Stromal cell of bone marrow (primary cell): ENCODE measurements around the gene CHAC1.

Experiments used
- DNase-seq: peaks from one replicate; pipeline ENCODE4 v3.0.0-alpha.2; 2012; ENCODE audit warnings: low read depth

The CHAC1 gene

DNA sequence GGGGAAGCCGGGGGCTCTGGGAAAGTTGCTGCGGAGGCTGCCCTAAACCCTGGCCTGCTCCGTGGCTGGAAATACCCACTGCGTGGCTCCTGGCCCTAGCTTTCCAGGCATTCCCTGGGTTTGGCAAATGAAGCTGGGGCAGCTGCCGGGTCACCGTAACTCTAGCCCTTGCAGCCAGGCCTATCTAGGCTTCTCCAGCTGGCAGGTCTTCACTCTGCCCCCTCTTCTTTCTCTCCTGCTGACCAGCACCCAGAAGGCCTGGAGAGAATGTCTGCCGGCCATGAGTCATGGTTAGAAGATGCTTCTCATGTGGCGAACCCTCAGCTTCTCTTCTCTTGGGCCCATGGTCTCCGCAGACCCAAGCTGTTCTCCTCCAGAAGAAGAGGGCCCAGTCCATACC lies 29.7 kb upstream of the CHAC1 start:
- no peak for DNase-seq

DNA sequence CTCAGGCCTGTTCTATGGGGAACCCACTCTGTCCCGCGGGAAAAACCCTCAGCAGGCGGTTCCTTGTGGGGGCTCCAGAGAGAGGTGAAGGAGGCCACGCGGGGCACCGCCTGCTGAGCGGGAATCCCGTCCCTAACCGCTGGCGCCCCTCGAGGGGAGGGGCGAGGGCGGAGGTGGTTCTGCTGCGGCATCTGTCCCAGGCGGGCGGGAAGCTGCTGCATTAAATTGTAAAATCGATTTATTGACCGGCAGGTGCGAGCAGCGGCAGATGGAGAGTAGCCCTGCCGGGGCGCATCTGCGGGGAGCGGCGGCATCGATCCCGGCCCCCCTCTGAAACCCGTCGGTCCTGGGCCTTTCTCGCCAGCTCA lies 27.8 kb upstream of the CHAC1 start:
- no peak for DNase-seq

DNA sequence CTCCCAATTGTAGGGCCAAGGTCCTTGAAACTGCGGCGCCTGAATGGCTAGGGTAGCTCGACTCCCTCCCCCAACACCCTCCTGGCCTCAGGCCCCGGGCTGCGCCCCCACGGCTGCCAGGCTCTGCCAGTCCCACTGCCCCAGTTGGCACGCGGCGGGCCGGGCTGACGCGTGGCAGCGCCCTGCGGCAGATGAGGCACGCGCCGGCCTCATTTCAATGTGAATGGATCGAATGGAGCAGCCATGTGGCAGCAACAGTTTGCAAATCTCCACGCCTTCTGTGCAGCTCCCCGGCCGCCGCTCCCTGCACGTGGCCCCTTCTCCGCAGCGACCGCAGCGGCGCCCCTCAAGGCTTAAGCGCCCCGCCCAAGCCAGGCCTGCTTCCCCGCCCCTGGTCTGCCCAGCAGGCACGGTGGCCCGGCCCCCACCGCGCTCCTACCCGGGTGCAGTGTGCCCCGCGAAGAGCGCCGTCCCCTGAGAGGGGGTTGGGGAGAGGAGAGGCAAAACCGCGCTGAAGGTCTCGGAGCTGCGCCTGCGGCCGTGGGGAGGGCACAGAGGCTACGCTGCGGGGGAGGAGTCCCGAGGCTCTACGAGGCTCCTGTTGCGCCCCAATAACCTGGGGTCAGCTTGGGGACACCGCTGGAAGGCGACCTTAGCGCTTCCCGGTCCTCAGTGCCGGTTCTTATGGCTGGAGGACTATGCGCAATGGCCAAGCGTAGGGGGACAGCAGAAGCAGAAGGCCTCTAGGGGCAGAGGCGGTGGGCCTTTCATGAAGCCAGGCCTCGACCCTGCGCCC lies 27.2 kb upstream of the CHAC1 start:
- DNase-seq, result no peak

DNA sequence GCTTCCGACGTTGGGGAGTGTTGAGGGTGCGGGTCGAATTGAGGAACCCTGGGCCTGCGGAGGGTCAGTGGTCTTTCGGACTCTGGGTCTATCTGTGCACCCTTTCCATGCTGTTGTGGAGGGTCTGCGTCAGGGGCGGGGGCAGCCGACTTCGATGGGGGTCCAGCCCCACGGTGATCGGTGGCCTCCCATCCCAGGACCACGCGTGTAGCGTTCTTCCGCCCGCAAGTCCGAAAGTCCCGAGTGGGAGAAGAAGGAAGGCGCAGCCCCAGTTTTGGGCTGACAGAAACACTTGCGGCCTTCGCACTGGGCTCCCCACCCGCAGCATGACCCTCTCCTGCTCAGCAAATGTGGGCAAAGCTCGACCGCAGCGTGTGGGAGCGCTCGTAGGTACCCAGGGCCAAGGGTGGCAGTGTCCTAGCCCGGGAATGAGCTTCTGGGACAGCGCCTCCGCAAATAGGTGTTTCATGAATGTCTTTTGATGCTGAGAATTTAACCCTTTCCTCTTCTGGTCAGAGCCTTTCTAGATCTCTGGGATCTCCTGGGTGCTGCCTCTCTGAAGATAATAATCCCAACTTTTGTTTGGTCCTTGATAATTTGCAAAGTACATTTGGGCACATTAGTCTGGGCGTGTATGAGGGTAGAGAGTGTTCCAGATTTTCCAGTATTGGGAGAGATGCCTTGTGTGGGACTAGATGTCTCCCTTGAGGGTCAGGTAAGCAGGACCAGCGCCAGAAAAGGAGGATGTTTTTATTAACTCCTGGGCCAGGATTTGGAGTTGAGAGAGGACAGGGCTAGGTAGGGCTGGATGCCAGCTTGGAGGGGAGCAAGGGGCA lies 26.4 kb upstream of the CHAC1 start:
- no peak for DNase-seq

DNA sequence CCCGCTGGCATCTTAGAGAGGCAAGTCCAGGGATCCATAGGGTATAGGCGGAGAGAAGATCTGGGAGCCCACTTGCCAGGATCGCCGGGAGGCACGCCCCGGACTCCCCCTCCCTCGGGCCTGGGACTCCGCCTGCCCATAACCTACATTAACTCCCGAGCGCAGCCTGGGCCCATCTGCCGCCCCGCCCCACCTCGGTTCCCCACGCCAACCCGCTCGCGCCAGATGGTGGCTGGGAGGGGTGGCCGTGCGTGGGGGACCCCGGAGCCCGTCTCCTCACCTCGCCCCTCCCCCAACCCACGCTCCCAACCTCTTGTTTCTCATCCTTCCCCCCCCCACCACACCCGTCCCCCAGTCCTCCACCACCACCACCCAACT lies 25.8 kb upstream of the CHAC1 start:
- no peak for DNase-seq

DNA sequence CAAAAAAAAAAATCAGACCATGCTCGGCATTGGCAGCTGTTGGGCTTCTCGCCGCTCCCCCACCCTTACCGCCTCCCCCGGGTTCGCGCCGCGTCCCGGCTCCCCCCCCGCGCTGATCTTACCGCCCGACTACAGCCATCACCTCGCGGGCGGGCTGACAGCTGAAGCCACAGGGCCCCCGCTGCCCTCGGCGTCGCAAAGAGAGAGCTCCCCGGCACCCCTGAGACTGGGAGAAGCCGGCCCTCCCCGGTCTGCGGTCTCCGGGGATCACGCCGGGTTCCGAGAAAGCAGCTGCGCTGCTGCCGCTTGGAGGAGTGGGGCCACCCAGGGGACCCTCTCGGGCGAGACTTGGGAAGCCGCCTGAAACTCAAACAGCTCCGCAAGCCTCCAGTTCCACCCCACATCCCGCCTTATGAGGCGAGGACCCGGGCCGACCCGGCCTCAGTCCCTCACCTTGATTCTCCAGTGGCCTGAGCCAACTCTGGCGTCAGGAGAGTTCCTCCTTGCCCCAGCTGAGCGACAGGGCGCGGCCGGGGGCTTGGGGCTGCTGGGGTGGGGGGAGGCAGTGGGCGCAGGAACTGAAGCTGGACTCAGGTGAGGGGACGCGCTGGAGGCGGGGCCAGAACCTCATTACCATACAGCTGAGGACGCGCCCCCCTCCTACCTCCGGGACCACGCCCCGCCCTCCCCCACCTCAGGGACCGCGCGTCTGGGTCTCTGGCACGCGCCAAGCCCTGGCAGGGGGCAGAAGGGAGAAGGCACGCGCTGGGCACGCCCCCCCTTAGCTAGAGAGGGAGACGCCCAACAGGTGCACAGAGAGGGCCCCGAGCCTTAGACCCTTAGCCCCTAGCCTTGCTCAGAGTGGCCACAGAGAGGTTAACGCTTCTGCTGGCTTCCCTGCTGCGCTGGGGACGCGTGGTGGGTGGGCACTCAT lies 25.1 kb upstream of the CHAC1 start:
- DNase-seq, result no peak

DNA sequence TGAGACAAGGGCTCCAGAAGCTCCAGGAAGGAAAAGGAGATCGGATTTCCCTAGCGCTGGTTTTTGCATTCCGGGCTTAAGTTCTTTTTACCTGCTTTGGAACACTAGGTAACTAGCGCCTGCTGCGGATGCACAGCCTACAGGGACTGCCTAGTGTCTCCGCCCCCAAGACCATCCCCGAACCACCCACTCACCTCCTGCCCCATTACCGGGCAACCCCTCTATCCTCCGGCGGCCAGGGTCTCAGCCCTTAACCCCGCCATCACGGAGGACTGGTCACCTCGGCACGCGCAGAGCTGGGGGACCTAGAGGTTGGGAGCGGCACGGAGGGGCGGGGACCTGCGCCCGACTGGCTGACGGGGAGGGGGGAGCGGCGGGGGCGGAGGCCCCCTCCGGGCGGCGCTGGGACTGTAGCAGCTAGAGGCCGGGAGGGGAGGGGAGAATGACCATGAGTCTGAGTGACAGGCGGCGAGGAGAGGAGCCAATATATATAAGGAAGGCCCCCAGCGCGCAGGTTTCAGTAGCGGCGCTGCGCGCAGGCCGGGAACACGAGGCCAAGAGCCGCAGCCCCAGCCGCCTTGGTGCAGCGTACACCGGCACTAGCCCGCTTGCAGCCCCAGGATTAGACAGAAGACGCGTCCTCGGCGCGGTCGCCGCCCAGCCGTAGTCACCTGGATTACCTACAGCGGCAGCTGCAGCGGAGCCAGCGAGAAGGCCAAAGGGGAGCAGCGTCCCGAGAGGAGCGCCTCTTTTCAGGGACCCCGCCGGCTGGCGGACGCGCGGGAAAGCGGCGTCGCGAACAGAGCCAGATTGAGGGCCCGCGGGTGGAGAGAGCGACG lies 24.2 kb upstream of the CHAC1 start, which contains the start of gene DLL4:
TSS of gene DLL4 (plus strand) at position 520 of the 839 bp plus-strand sequence. CDS start 329 bp downstream, outside the sequence.
- DNase-seq, result no peak

DNA sequence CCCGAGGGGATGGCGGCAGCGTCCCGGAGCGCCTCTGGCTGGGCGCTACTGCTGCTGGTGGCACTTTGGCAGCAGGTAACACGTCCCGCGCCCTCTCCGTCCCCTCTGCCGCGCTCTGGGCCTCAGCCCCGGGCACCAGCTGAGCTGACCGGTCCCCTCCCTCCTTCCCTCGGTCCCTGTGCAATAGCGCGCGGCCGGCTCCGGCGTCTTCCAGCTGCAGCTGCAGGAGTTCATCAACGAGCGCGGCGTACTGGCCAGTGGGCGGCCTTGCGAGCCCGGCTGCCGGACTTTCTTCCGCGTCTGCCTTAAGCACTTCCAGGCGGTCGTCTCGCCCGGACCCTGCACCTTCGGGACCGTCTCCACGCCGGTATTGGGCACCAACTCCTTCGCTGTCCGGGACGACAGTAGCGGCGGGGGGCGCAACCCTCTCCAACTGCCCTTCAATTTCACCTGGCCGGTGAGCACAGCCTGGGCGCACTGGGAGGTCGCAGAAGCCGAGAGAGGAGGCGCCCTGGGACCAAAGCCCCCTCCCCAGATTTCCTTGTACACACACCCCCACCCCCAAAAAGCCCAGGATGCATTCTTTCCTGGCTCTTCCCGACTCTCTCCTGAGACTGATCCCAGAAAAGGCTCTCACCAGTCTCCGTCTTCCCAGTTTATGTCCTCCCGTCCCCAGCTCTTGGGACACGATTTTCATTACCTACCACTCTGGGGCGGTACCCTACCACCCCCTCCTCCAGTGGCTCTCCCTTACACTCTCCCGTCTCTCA lies 23.4 kb upstream of the CHAC1 start:
- DNase-seq, result no peak

DNA sequence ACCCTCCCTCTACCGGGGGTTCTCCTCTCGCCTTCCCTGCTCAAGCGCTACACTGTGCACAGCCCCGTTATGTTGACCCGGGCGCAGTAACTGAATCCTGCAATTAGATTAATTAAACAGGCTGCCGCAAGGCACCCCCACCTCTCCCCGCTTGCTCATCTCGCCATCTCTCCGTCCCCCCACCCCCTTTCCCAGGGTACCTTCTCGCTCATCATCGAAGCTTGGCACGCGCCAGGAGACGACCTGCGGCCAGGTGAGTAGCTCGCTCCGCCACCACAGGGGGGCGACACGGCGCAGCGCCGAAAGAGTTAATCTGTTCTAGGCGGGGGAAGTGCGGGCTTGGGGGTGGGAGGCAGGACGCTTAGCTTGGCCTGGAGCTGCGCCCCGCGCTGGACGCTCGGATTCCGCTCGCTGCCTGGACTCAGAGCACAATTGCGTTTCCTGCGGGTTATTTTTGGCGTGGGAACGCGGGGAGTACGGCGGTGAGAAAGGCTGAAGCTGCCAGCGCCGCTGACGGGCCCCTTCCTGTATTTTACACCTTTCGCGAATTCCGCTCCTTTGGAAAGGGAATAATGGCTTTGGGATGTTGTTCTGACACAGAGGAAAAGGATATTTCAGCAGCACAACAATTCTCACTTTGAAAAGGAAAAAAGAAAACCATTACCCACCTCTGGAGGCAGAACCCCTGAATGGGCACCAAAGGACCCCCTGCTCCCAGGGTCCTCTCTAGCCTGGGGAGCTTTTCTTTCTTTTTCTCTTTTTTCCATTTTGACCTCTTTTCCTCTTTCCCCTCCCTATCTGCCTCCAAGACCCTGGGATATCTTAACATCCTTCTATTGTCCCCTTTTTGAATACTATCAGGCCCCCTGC lies 22.6 kb upstream of the CHAC1 start:
- no peak for DNase-seq

DNA sequence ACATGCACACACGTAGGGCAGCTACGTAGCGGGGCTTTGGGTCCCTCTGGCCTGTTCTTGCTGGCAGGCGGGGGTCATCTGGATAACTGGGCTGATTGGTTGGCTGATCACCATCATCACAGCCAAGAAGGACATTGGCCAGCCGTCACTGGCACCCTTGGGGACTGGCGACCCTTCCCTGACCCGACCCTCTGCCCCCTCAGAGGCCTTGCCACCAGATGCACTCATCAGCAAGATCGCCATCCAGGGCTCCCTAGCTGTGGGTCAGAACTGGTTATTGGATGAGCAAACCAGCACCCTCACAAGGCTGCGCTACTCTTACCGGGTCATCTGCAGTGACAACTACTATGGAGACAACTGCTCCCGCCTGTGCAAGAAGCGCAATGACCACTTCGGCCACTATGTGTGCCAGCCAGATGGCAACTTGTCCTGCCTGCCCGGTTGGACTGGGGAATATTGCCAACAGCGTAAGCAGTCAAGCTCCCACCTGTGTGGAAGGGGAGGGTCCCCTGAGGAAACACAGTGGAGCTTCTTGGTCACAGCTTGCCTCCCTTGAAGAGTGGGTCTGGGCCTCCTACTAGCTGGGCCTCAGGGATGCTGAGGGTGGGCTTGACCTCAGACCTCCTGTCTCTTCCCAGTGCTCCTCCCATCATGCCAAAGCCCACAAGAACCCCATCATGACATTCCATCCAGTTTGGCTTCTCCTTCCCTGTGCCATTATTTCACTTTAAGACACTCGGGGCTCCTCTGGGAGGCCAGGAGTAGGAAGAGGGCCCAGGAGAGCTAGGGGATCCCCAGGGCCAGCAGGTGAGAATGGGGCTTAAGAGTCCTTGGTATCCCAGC lies 21.8 kb upstream of the CHAC1 start:
- DNase-seq, result no peak

DNA sequence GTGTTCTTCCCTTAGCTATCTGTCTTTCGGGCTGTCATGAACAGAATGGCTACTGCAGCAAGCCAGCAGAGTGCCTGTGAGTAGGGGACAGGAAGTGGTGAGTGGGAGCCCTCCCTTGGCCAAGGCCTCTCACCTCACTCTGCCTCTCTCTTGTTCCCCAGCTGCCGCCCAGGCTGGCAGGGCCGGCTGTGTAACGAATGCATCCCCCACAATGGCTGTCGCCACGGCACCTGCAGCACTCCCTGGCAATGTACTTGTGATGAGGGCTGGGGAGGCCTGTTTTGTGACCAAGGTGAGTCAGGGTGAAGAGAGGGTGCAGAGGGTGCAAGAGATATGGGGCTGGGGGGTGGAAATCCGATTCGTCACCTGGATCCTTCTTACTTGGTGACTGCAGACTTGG lies 21.1 kb upstream of the CHAC1 start:
- DNase-seq, result no peak

DNA sequence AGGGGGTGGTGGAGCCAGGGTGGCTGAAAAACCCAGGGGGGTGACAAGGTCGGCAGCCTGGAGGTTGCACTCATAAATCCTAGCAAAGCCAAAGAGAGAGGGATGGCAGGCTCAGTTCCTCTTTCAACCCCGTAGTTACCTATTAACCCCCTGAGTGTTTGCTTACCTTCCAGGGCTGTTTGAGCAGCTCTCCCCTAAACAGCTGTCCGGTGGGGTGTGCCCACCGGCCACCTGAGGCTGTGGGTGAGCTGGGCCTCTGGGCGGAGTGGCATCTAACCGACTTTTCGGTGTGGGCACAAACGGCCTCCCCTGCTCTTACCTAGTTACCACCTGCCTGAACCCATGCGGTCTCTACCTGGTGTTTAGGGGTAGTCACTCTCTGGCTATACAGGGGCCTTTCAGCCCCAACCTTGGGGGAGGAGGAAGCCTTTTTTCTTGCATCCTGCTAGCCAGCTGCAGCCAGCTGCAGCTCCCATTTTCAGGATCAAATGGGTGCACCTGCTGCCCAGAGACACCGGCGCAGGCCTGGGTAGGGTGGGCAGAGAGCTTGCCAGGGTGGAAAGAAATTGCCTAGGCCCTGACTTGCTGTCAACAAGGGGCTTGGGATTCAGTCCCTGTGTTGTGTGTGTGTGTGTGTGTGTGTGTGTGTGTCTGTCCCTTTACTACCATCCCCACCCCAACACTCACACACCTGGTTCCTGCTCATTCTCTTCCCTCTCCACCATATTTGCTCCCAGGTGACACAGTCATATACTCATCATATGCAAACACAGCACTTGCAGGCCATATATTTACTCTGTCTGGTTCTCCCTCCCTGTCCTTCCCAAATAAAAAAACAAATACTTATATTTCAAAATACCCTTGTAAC lies 20.4 kb upstream of the CHAC1 start:
- no peak for DNase-seq

DNA sequence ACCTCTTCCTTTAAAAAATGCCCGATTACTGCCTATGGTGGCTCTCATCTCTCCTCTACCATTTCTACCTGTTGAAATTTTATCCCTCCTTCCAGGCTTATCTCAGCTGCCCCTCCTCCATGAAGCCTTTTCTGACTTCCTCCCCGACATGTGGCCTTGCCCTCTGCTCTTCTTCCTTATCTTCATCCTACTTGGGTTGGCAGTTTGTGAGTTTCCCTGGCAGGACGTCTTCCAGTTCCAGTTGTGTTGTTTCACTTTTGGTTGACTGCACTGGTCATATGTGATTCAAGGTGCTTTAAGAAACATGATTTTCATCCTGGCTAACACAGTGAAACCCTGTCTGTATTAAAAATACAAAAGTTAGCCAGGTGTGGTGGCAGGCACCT lies 19.8 kb upstream of the CHAC1 start:
- no peak for DNase-seq

DNA sequence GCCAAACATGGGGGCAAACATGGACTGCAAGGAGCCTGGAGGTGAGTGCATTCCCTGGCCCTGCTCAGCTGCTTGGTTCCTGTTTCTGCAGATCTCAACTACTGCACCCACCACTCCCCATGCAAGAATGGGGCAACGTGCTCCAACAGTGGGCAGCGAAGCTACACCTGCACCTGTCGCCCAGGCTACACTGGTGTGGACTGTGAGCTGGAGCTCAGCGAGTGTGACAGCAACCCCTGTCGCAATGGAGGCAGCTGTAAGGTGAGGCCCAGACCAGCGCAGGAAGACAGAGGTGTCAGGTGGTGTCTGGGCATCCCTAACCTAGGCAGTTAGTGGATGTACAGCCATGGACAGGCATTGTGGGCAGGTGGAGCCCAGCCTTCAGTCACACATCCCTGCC lies 18.8 kb upstream of the CHAC1 start:
- DNase-seq, result no peak

DNA sequence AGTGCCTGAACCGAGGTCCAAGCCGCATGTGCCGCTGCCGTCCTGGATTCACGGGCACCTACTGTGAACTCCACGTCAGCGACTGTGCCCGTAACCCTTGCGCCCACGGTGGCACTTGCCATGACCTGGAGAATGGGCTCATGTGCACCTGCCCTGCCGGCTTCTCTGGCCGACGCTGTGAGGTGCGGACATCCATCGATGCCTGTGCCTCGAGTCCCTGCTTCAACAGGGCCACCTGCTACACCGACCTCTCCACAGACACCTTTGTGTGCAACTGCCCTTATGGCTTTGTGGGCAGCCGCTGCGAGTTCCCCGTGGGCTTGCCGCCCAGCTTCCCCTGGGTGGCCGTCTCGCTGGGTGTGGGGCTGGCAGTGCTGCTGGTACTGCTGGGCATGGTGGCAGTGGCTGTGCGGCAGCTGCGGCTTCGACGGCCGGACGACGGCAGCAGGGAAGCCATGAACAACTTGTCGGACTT lies 17.0 kb upstream of the CHAC1 start:
- DNase-seq, result no peak

DNA sequence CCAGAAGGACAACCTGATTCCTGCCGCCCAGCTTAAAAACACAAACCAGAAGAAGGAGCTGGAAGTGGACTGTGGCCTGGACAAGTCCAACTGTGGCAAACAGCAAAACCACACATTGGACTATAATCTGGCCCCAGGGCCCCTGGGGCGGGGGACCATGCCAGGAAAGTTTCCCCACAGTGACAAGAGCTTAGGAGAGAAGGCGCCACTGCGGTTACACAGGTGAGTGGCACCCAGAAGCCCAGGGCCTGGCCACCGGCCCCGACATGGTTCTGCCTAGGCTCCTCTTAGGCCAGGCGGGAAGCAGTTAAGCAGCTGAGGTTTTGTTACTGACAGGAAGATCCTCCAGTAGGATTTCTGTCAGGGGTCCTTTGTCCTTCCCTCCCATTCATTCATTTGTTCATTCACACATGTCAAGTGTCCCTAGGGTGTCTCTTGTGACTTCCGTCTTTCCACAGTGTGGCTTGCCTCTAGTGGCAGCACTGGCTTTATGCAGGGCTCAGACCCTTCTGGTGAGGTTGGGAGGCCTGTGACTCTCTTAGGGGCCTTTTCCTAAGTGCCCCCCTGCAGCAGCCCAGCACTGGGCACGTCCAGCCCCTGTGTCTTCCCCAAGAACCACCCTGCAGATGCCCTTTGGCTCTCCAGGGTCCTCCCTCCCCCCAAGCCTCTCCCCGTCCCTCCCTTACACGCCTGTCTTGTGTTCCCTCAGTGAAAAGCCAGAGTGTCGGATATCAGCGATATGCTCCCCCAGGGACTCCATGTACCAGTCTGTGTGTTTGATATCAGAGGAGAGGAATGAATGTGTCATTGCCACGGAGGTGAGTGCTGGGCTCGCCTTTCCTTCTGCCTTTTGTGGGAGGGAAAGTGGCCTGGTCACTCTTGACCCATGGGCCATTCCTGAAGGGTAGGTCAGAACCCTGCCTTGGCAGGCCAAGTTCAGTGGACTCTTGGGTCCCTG lies 16.3 kb upstream of the CHAC1 start:
- no peak for DNase-seq
